Fibroblast of lung (primary cell): ENCODE data around the gene XPNPEP2.

ENCODE experiments used
- EZH2 ChIP-seq: IDR thresholded peaks from 2 replicates; pipeline ENCODE4 v1.5.1; 2012; ENCODE audit warnings: low read length, control low read depth, mild to moderate bottlenecking; ENCODE audit errors: missing control alignments
- TF ChIP-seq, protein P1 (sequence below), 2 donors: IDR thresholded peaks in 1 of 2; conservative IDR thresholded peaks in 1 of 2; 1 replicate in 1 of 2; 2 replicates in 1 of 2; pipeline ENCODE4 v1.5.1; 2011 to 2012; ENCODE audit warnings: low read length in 2 of 2, control low read depth in 1 of 2, inconsistent platforms in 1 of 2, low read depth in 1 of 2, mild to moderate bottlenecking in 1 of 2

DNA sequence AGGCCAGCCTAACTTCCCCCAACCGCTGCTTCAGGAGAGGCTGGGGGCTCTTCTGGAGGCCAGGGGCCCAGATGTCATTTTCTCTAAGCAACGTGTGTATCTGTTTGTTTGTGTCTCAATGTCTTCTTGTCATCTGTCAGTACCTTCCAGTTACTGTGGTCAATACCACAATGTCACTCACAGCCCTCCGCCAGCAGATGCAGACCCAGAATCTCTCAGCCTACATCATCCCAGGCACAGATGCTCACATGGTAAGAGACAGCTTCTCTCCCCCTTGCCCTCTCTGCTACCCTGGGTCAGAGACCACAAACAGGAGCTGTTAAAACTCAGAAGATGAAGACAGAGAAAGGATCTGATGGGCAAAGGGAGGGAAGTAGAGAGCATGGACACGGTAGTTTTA lies 5.0 kb downstream of the XPNPEP2 start:
- TF ChIP-seq, protein P1, sequence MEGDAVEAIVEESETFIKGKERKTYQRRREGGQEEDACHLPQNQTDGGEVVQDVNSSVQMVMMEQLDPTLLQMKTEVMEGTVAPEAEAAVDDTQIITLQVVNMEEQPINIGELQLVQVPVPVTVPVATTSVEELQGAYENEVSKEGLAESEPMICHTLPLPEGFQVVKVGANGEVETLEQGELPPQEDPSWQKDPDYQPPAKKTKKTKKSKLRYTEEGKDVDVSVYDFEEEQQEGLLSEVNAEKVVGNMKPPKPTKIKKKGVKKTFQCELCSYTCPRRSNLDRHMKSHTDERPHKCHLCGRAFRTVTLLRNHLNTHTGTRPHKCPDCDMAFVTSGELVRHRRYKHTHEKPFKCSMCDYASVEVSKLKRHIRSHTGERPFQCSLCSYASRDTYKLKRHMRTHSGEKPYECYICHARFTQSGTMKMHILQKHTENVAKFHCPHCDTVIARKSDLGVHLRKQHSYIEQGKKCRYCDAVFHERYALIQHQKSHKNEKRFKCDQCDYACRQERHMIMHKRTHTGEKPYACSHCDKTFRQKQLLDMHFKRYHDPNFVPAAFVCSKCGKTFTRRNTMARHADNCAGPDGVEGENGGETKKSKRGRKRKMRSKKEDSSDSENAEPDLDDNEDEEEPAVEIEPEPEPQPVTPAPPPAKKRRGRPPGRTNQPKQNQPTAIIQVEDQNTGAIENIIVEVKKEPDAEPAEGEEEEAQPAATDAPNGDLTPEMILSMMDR (conservative IDR thresholded peaks at IDR 0.05 in 1 of 2, IDR thresholded peaks at IDR 0.05 in 1 of 2; ENCODE audit: low read depth in 1 of 2, low read length in 2 of 2), result no peak
- TF ChIP-seq EZH2, result no peak
